GM19238 (cell line): ENCODE results near the gene FAM53B.

Experiments used
- DNase-seq: peaks from one replicate; pipeline ENCODE4 v3.0.0; 2011; ENCODE audit warnings: low spot score; ENCODE audit not compliant: insufficient read length

FAM53B gene

GRCh38 chr10:124632064-124632531 lies 112.1 kb downstream of the FAM53B start:
- no peak for DNase-seq

DNA sequence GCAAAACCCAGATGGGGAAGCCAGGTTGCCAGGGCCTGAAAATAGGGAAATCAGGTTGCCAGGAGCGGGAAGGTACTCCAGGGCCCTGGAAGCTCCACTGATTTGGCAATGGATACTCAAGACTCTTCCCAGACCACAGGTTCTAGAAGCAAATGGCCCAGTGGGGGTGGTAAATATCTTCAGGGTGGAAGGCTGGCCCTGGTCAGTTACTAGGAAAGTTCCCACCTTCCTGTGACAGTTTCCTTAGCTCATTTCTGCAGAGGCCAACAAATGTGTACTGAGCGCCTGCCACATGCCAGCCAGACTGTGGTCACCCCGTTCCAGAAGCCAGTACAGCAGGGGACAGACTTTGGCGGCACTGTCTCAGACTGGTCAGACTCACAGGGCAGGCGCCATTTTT lies 113.6 kb downstream of the FAM53B start:
- no peak for DNase-seq

DNA sequence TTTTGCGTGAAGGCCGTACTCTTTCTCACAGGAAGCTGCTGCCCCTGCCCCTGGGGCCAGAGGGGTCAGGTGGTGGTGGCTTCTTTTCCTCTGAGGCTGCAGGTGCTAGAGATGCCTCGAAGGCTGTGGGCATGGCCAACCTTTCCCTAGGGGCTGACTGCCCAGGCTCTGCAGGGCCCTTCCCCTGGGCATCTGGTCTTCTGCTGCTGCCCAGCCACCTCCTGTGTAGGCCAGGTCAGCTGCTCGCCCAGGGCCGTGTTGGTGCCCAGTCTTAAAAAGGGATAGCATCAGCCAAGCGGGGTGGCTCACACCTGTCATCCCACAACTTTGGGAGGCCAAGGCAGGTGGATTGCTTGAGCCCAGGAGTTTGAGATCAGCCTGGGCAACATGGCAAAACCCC lies 114.3 kb downstream of the FAM53B start:
- DNase-seq, result no peak

DNA sequence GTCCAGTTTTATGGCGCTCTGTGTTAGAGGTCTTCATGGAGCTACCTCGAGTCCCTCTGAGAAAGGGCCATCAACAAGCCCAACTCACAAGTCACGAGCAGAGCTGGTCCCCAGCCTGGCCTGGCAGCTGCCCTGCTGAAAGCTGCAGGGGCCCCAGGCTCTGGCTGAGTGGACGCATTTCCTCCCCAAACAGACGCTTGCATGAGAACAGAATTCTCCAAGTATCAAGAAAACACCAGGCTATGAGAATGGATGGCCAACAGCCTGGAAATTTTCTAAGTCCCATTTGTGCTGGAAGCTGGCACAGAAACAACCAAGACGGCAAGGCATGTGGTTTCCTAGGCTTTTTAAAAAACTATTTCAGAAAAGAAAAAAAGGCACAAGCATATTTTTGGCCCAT lies 114.8 kb downstream of the FAM53B start:
- DNase-seq, result no peak

DNA sequence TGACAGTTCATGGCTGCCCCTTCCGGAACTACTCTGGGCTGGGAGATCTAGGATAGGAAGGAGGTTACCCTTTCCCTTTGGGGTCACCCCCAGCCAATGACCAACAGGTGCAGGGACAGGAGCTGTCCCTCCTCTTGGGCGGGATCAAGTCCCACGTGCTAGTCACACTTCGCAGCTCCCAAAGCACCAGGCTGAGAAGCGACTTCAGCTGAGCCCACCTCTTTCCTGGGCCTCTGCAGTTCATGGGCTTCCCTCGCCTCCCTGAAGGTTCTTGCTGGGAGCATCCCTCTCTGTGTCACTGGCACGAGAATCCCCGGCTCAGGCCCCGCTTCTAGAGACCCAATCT lies 115.5 kb downstream of the FAM53B start:
- no peak for DNase-seq

- DNase-seq, result no peak
These were observed 116.1 kb downstream of the FAM53B start for GRCh38 chr10:124627866-124628675.

GRCh38 chr10:124626759-124627380 lies 117.3 kb downstream of the FAM53B start:
- DNase-seq, result no peak

DNA sequence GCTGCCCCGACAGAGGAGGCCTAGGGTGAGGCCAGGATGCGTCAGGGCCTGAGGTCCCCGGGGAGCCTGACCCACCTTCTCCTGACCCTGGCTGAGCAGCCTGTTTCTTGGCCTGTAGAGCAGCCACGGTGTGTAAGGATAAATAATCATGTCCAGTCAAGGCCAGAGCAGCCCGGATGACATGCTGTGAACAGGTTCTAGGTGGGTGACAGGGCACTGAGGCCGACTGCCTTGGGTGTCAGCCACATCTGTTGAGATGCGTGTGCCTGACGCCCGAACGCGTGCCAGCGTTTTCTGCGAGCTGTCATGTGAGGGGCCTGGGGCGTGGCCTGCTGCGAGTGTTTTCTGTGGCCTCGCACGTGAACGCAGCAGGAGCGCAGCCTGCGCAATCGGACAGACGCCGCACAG lies 118.3 kb downstream of the FAM53B start:
- no peak for DNase-seq

- DNase-seq, result no peak
These were observed 119.3 kb downstream of the FAM53B start for GRCh38 chr10:124624895-124625294.

DNA sequence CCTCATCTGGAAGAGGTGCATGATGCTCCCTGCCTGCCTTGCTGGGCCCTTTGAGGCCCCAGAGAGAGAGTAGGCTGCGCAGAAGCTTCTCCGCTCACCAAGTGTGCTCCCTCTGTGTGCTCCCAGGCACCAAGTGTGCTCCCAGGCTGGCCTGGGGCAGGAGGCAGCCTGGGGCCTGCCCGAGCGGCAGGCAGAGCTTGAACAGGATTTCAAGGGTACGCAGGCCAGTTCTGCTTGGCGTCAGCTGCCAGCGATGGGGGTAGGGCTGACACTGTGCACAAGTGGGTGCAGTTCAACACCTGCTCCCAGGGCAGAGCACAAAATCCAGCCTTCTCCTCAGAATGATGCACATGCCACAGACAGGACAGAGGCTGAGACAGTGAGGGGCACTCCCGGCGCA lies 119.7 kb downstream of the FAM53B start:
- no peak for DNase-seq

GRCh38 chr10:124624006-124624405 lies 120.2 kb downstream of the FAM53B start:
- no peak for DNase-seq

GRCh38 chr10:124622866-124623536 lies 121.2 kb downstream of the FAM53B start:
- no peak for DNase-seq

DNA sequence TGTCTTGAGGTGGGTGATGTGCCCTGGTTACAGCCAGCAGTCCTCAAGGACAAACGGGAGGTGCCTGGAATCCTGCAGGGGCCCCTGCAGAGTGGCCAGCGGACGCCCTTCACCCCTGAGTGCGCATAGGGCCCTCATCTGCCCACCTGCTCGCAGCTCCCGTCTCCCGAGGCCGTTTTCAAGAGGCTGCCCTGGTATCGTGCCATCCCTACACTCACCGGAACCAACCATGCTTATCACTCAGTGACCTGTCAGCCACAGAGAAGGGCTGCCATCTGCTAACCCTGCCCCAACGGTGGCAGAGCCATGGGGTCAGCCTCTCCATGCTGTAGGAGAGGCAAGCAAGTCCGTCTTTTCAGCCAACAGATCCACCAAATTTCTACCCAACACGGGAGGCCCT lies 122.0 kb downstream of the FAM53B start:
- DNase-seq, result no peak

GRCh38 chr10:124621637-124622036 lies 122.5 kb downstream of the FAM53B start:
- DNase-seq, result no peak

DNA sequence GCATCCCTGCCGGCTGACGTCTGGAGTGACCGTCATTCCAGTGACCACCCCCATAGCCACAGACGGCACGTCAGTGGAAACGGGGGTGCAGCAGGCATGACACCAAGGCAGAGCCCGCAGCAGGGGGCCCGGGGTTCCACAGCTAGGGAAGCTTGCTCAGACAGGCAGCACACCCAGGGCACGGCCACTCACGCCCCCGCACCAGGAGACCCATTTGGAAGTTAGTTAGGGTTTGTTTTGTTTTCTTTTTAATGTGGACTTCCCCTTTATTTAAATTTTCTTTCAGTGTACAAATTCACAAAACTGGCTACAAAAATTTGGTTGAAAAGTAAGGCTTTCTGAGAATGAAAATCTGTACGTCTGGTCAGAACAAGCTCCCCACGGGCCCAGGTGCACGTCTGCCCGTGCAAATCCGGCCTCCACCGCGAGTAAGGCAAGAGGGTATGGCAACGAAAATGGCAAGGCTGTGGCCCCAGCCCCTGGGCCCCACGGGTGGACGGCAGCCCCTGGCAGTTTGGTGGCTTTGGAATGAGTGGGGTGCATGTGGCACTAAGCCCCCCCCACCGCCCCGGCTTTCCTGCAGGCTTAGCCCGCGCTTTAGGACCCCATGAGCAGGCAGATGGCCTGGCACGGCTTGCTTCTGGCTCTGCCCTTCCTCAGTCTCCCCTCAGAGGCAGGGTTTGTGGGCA lies 124.2 kb downstream of the FAM53B start:
- no peak for DNase-seq

DNA sequence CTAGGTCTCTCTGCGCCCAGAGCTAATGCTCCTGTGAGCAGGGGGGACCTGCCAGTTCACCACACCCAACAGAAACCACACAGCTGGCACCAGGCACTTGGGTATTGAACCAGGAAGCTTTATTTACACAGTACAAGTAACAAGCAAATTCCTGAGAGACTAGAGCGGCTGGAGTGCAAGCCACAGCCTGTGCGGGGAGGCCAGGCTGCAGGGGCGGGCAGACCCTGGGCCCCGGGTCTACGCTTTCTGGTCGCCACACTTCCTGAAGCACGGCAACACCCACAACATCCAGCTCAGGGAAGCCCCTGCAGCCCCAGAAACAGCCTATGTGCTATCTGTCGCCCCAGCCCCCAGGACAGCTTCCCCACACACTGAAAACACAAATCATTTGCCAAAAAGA lies 125.0 kb downstream of the FAM53B start:
- DNase-seq, result no peak

DNA sequence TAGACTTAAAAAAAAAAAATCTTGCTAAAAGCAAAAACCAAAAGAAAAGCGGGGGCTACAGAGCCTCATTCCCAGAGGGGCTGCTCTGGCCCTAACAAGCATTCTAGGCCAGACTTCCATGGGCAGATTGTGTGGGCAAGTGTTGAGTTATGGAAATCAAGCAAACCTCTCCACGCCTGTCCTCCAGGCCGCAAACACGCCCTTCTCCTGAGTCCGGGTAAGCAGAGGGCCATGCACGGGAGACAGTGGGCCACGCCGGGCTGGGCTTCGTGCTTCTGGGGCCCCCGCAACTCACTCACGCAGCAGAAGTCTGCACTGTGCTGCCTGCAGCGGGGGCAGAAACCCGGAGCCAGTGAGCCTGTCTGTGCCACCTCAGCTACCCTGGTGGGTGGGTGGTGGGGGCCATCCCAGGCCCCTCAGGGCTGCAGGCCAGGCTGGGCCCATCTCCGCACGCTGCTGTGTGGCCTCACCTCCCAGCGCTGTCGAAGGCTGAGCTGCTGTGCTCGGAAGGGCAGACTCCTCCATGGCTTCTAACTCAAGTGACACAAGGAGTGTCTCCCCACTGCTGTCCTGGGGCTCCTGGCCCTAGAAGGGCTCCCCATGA lies 125.6 kb downstream of the FAM53B start:
- no peak for DNase-seq

DNA sequence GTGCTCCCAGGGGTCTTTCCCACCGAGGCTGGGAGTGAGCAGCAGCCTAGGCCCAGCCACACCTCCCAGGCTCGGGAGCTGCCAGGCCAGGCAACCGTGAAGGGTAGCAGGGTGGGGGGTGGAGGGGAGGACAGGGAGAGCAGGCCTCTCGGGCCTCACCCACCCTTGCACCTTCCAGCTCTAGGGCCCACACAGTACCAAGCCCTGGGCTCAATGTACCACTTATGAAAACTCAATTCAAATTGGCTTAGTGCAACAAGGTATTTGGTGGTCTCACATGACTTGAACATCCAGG lies 127.4 kb downstream of the FAM53B start:
- DNase-seq, result no peak

DNA sequence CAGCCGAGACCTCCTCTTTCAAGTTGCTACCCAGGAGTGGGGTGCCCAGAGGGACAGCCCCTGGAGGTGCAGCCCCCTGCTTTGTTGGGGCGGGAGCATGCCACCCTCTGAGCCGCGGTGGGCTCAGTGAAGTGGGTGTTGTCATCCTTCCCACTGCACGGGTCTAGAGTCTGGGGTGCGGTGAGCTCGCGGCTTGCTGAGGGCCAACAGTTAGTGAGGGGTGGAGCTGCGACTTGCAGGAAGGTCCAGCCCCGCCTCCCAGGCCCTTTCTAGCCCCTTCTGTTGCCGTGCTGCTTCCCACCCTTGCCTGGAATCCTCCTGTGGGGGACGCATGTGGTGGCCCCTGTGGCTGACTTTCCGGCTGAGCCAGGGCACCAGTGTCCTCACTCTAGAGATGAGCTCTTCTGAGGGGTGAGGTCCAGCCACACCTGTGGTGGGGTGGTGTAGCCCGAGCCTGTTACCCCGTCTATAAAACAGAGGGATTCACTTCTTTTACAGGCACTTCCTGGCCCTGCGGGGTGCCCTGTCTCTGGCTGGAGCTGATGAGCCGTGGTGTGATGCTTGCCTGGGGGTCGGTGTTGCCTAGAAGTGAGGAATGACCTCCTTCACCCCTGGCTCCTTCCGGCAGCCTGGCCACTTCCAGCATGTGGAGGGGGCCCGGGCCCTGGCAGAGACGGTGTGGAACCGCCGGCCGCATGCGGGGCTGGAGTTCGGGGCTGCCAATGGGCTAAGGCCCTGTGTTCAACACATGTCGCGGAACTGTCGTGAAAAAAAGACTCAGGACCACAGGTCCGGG lies 127.9 kb downstream of the FAM53B start:
- no peak for DNase-seq

GRCh38 chr10:124615259-124615658 lies 128.9 kb downstream of the FAM53B start:
- no peak for DNase-seq
